Thoracic aorta (tissue), 2 donors: ENCODE measurements around the gene RPS6KA4. TPM values are rescaled to one million over a fixed set of nuclear protein-coding genes. Genes with fewer than 3 reads are reported as not detected.
A peak's percentile ranks its signal among the peaks of the same experiment; 100 is the strongest.

Experiments used
- ATAC-seq: fragments of 150-250 bp; one replicate; pipeline ENCODE4 v1.8.0; 2017; ENCODE audit warnings: low read depth; ENCODE audit not compliant: insufficient number of reproducible peaks, low FRiP score
- DNase-seq: peaks from one replicate; pipeline ENCODE4 v3.0.0-alpha.2; 2020; ENCODE audit warnings: low spot score
- H3K27ac ChIP-seq, 2 donors: fragments of 200-600 bp; sonication (generic); 1 replicate in 1 of 2; 2 replicates in 1 of 2; pipeline ENCODE4 v1.5.1; 2016; ENCODE audit warnings: mild to moderate bottlenecking in 2 of 2, moderate library complexity in 2 of 2
- H3K27me3 ChIP-seq: fragments of 200-600 bp; sonication (generic); replicated peaks from 2 replicates; pipeline ENCODE4 v1.6.0; 2016; ENCODE audit warnings: mild to moderate bottlenecking; ENCODE audit not compliant: insufficient read depth
- H3K36me3 ChIP-seq: fragments of 200-600 bp; sonication (generic); one replicate; pipeline ENCODE4 v1.5.1; 2016
- H3K4me1 ChIP-seq, 2 donors: fragments of 200-600 bp; sonication (generic); 1 replicate in 1 of 2; 2 replicates in 1 of 2; pipeline versions ENCODE4 v1.5.1 to v1.6.0; 2016; ENCODE audit warnings: low read depth in 2 of 2, mild to moderate bottlenecking in 1 of 2; ENCODE audit not compliant: control insufficient read depth in 1 of 2
- H3K4me3 ChIP-seq: fragments of 200-600 bp; sonication (generic); 2 replicates; pipeline ENCODE4 v1.5.1; 2016; ENCODE audit warnings: mild to moderate bottlenecking
- H3K9me3 ChIP-seq: fragments of 200-600 bp; sonication (generic); 2 replicates; pipeline ENCODE4 v1.5.1; 2016
- total RNA-seq, 2 donors: library from RNA; depleted of rRNA; stranded (reverse); fragments of >200 nt; gene quantifications; one replicate each; pipeline versions ENCODE4 v1.1.0 to v1.2.3, GENCODE V29; 2016
- TF ChIP-seq, protein P1 (sequence below): fragments of 200-600 bp; sonication (generic); IDR thresholded peaks from one replicate; pipeline ENCODE4 v1.5.1; 2019; ENCODE audit warnings: antibody characterized with exemption

RPS6KA4 gene
- total RNA-seq, 2 donors from 2014 or later, result 42.5 to 50.0 TPM

DNA sequence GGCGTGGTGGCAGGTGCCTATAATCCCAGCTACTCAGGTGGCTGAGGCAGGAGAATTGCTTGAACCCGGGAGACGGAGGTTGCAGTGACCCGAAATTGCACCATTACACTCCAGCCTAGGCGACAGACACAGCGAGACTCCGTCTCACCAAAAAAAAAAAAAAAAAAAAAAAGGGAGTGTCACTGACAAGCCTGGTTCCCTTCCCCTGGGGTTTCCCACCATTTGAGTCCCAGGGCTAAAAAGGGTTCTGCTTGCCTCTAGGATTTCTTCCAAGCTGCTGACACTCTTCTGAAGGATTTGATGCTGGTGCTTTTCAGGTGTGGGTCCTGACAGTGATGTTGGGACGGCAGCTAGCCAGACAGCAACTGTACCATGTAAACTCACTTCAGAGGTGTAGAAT lies 20.2 kb upstream of the RPS6KA4 start:
- ATAC-seq, result no peak
- TF ChIP-seq, protein P1, sequence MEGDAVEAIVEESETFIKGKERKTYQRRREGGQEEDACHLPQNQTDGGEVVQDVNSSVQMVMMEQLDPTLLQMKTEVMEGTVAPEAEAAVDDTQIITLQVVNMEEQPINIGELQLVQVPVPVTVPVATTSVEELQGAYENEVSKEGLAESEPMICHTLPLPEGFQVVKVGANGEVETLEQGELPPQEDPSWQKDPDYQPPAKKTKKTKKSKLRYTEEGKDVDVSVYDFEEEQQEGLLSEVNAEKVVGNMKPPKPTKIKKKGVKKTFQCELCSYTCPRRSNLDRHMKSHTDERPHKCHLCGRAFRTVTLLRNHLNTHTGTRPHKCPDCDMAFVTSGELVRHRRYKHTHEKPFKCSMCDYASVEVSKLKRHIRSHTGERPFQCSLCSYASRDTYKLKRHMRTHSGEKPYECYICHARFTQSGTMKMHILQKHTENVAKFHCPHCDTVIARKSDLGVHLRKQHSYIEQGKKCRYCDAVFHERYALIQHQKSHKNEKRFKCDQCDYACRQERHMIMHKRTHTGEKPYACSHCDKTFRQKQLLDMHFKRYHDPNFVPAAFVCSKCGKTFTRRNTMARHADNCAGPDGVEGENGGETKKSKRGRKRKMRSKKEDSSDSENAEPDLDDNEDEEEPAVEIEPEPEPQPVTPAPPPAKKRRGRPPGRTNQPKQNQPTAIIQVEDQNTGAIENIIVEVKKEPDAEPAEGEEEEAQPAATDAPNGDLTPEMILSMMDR, result no peak

DNA sequence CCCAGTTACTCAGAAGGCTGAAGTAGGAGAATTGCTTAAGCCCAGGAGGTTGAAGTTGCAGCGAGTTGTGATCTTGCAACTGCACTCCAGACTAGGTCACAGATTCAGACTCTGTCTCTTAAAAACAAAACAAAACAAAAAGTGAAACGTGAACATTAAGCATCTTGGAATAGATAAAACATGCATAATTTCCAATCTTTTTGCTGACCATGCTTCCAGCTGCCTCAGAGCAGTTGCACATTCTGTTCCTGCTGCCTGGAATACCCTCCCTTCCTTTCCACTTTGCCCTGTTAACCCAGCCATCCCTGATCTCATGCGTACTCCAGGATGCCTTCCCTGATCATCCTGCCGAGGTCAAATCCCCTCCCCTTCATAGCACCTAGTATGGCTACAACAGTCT lies 19.7 kb upstream of the RPS6KA4 start:
- no peak for DNase-seq
- no peaks in the 10 kb centered on the region for H3K27me3 ChIP-seq
- no peak overlapping the region for H3K27ac ChIP-seq
- no peak for ATAC-seq
- H3K4me3 ChIP-seq, result no peak overlapping the region
- peaks cover 3 to 12% of the 10 kb centered on the region in 2 donors for H3K4me1 ChIP-seq
- no peaks in the 10 kb centered on the region for H3K9me3 ChIP-seq
- TF ChIP-seq, protein P1, result no peak
- no peaks in the 10 kb centered on the region for H3K36me3 ChIP-seq

More for the DNA sequence above, 20.2 kb upstream of the RPS6KA4 start:
- H3K4me3 ChIP-seq, result no peak overlapping the region
- no peaks in the 10 kb centered on the region for H3K27me3 ChIP-seq
- no peaks in the 10 kb centered on the region for H3K9me3 ChIP-seq
- no peak for DNase-seq
- peaks cover 3 to 12% of the 10 kb centered on the region in 2 donors for H3K4me1 ChIP-seq
- H3K27ac ChIP-seq, result no peak overlapping the region
- H3K36me3 ChIP-seq, result no peaks in the 10 kb centered on the region

DNA sequence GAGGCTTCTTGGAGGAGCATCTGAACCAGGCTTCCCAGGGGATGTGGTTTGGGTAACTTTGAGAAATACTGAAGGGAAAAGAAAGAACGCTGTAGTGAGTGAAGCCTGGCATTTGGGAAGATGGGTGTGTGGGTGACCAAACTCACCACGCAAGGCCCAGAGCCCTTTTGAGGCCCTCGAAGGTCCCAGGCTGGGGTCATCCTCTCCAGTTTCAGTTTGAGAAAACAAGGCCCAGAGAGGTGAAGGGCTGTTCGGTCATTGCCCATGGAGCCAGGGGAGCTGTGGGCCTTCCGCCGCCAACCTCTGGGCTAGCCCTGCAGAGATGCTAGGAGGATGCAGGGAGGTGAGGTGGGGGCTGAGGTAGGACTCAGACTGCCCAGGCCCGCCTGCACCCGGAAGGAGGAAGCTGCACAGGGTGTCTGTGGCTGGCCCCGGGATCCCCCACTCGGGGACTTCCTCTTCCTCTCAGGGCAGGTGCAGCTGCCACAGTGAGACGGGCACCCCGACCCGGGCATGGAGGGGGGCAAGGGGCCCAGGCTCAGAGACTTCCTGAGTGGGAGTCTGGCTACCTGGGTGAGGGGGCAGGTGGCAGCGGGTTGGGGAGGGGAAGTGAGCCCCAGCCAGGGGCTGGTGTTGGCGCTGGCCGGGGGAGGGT lies 19.1 kb upstream of the RPS6KA4 start, which contains the start of gene CCDC88B:
Gene CCDC88B (plus strand): TSS at position 451 of the 655 bp plus-strand sequence. CDS start 63 bp downstream, at position 514.
- H3K27ac ChIP-seq, result no peak within 1 kb of the TSS
- DNase-seq (no peak), ATAC-seq (no peak)
- no peaks in the 10 kb centered on the region for H3K27me3 ChIP-seq
- no peaks in the 10 kb centered on the region for H3K9me3 ChIP-seq
- H3K4me3 ChIP-seq, result peak within 1 kb of the TSS; percentile 55
- H3K4me1 ChIP-seq, result peaks cover 3 to 12% of the 10 kb centered on the region in 2 donors
- TF ChIP-seq, protein P1, result no peak
- no peaks in the 10 kb centered on the region for H3K36me3 ChIP-seq

DNA sequence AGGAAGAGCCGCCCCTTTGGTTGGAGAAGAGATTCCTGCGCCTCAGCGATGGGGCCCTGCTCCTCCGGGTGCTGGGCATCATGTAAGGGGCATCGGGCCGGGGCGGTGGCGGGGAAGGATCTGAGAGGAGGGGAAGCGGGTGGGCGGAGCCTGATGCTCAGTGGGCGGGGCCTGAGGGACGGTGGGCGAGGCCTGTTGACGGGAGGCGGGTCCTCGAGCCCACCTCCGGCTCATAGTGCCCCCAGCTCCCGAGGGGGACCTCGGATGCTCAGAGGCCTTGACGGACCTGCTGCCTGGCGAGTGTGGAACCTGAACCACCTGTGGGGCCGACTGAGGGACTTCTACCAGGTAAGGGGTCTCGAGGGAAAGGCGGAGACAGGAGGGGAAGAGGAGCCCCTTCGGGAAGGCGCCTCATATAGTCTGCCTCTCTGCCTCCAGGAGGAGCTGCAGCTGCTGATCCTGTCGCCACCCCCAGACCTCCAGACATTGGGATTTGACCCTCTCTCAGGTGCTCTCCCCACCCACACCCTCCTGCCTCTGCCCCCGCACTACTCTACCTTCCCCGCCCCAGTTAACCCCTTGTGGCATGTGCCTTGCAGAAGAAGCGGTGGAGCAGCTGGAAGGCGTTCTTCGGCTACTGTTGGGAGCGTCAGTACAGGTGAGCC lies 18.2 kb upstream of the RPS6KA4 start:
- no peaks in the 10 kb centered on the region for H3K9me3 ChIP-seq
- no peak for DNase-seq
- H3K27ac ChIP-seq, result no peak overlapping the region
- H3K4me3 ChIP-seq, result peak overlapping the region; percentile 55
- H3K4me1 ChIP-seq, result peaks cover 3 to 12% of the 10 kb centered on the region in 2 donors
- H3K36me3 ChIP-seq, result no peaks in the 10 kb centered on the region
- no peaks in the 10 kb centered on the region for H3K27me3 ChIP-seq
- no peak for ATAC-seq
- TF ChIP-seq, protein P1, result no peak

DNA sequence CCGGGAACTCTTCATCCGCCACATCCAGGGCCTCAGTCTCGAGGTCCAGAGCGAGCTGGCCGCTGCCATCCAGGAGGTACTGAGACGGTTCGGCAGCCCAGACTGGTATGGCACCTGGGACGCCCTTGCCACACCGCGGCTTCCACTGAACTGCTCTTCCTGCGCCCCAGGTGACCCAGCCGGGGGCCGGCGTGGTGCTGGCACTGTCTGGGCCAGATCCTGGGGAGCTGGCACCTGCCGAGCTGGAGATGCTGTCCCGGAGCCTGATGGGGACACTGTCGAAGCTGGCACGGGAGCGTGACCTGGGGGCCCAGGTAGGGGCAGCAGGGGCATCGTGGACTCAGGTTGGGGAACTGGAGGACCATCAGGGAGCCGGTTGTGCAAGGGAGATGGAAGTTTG lies 17.5 kb upstream of the RPS6KA4 start:
- no peaks in the 10 kb centered on the region for H3K36me3 ChIP-seq
- H3K27me3 ChIP-seq, result no peaks in the 10 kb centered on the region
- DNase-seq, result no peak
- H3K9me3 ChIP-seq, result no peaks in the 10 kb centered on the region
- H3K27ac ChIP-seq, result no peak overlapping the region
- ATAC-seq, result no peak
- TF ChIP-seq, protein P1, result no peak
- no peak overlapping the region for H3K4me3 ChIP-seq
- H3K4me1 ChIP-seq, result peaks cover 3 to 12% of the 10 kb centered on the region in 2 donors
